Spleen (tissue), 11 donors: ENCODE measurements around the gene PRSS38. TPM values are rescaled to one million over a fixed set of nuclear protein-coding genes. Genes with fewer than 3 reads are reported as not detected.

Experiments
- DNase-seq: peaks from one replicate; pipeline ENCODE4 v3.0.0-alpha.2; 2020
- H3K27ac ChIP-seq, 8 donors: fragments of 200-600 bp; sonication (generic) in 7 of 8; 1 replicate in 4 of 8; 2 replicates in 4 of 8; pipeline versions ENCODE4 v1.5.0 to v1.8.0; 2016 to 2021; ENCODE audit warnings: inconsistent platforms in 4 of 8, mild to moderate bottlenecking in 4 of 8, moderate library complexity in 1 of 8
- H3K27me3 ChIP-seq, 7 donors: fragments of 200-600 bp; sonication (generic) in 6 of 7; replicated peaks in 1 of 7; 1 replicate in 4 of 7; 2 replicates in 3 of 7; pipeline versions ENCODE4 v1.5.0 to v1.8.0; 2016 to 2021; ENCODE audit warnings: inconsistent platforms in 3 of 7, mild to moderate bottlenecking in 1 of 7
- H3K36me3 ChIP-seq, 6 donors: fragments of 200-600 bp; sonication (generic) in 5 of 6; 1 replicate in 4 of 6; 2 replicates in 2 of 6; pipeline versions ENCODE4 v1.5.0 to v1.8.0; 2016 to 2021; ENCODE audit warnings: inconsistent platforms in 2 of 6
- H3K4me1 ChIP-seq, 6 donors: fragments of 200-600 bp; sonication (generic) in 5 of 6; 1 replicate in 3 of 6; 2 replicates in 3 of 6; pipeline versions ENCODE4 v1.5.0 to v1.8.0; 2016 to 2021; ENCODE audit warnings: inconsistent platforms in 3 of 6
- H3K4me3 ChIP-seq, 8 donors: fragments of 200-600 bp; sonication (generic) in 7 of 8; 1 replicate in 4 of 8; 2 replicates in 4 of 8; pipeline versions ENCODE4 v1.5.0 to v1.8.0; 2016 to 2021; ENCODE audit warnings: inconsistent platforms in 4 of 8, mild to moderate bottlenecking in 4 of 8, moderate library complexity in 2 of 8
- H3K9me3 ChIP-seq, 8 donors: fragments of 200-600 bp; sonication (generic) in 7 of 8; 1 replicate in 4 of 8; 2 replicates in 4 of 8; pipeline versions ENCODE4 v1.5.0 to v1.8.0; 2016 to 2021; ENCODE audit warnings: inconsistent platforms in 4 of 8
- CTCF ChIP-seq, 11 experiments: fragments of 200-600 bp in 7 of 11; fragments of 450-650 bp in 4 of 11; sonication (generic) in 4 of 11; IDR thresholded peaks in 8 of 11; conservative IDR thresholded peaks in 3 of 11; 1 replicate in 7 of 11; 2 replicates in 4 of 11; pipeline versions ENCODE4 v1.4.0 to v1.8.0; 2016 to 2021; ENCODE audit warnings: antibody characterized with exemption in 11 of 11, inconsistent platforms in 4 of 11, mild to moderate bottlenecking in 1 of 11
- POLR2A ChIP-seq, 3 donors: fragments of 450-650 bp; IDR thresholded peaks; one replicate each; pipeline ENCODE4 v1.5.1; 2017; ENCODE audit warnings: antibody characterized with exemption in 3 of 3, mild to moderate bottlenecking in 1 of 3
- POLR2AphosphoS5 ChIP-seq, 3 donors: sonication (generic); formaldehyde crosslinking; IDR thresholded peaks; one replicate each; pipeline ENCODE4 v1.5.1; 2017; ENCODE audit warnings: antibody characterized with exemption in 3 of 3
- WGBS, 5 donors: extraction: QIAGEN DNeasy Blood & Tissue Kit in 3 of 5; methylation state at CpG; one replicate each; pipeline versions ENCODE4 v1.1.5 to v1.1.7; 2013 to 2018; 5-methylcytosine and 5-hydroxymethylcytosine counted together
- intact Hi-C: fragments of 100-400 bp; cut with DNase I; formaldehyde crosslinking; loops from one replicate; pipeline ENCODE4 v1.15.0; 2023; ENCODE audit warnings: low total_unique reads
- polyA plus RNA-seq, 3 donors: library from polyadenylated mRNA; stranded (reverse); fragments of 200-250 nt; gene quantifications; one replicate each; pipeline ENCODE4 v1.2.1, GENCODE V29; 2013
- total RNA-seq, 7 donors: library from RNA; depleted of rRNA in 3 of 7; stranded (reverse); fragments of >200 nt in 3 of 7; fragmentation: NEBNext Ultra II Directional in 4 of 7; extraction: Animal tissue kit (Norgen Biotek cat#: 25700) in 4 of 7; gene quantifications; one replicate each; pipeline versions ENCODE4 v1.1.0 to v1.2.1, GENCODE V29; 2016 to 2021
- donor health status: healthy with polysubstance abuse.
- donor health status: DM: no; HTN: no; CAD: no; lungs with moderate emphysema.
- donor health status: DM: no; HTN: no; CAD: no.
- donor health status: Bipolar disorder and iron deficiency.
- donor health status: healthy.
- donor health status: DM: no; HTN: no; CAD: no.
- donor health status: DM: yes; HTN: yes; CAD: no.

The PRSS38 gene
- total and polyA plus RNA-seq, 10 donors = not detected

- peaks cover 0 to 28% (median 16%) of the 10 kb centered on the region in 8 donors for H3K9me3 ChIP-seq
- peaks cover 0 to 16% (median 0%) of the 10 kb centered on the region in 7 donors for H3K27me3 ChIP-seq
- no peaks in the 10 kb centered on the region for H3K36me3 ChIP-seq
- no peak overlapping the region for H3K27ac ChIP-seq
- no peak overlapping the region for H3K4me3 ChIP-seq
- no peak for TF ChIP-seq POLR2AphosphoS5 (IDR thresholded peaks at IDR 0.05)
- TF ChIP-seq POLR2A (IDR thresholded peaks at IDR 0.05) = no peak
- no peak for TF ChIP-seq CTCF (IDR thresholded peaks at IDR 0.05 in 8 of 11, conservative IDR thresholded peaks at IDR 0.05 in 3 of 11)
- no peaks in the 10 kb centered on the region for H3K4me1 ChIP-seq
- DNase-seq = no peak
- intact Hi-C loops = no loop called here
- 77 to 90% (median 82%) methylated on average over 2 of the region's 2 CpGs for WGBS, 5 donors
These were observed 6.4 kb upstream of the PRSS38 start for GRCh38 chr1:227809026-227809425.

- Histone ChIP-seq H3K27me3 (no peaks in the 10 kb centered on the region), H3K4me3 (no peak overlapping the region), H3K9me3 (peaks cover 0 to 48% (median 29%) of the 10 kb centered on the region in 8 donors), H3K4me1 (no peaks in the 10 kb centered on the region), H3K36me3 (no peaks in the 10 kb centered on the region), H3K27ac (no peak overlapping the region)
- no peak for TF ChIP-seq POLR2AphosphoS5 (IDR thresholded peaks at IDR 0.05)
- TF ChIP-seq POLR2A (IDR thresholded peaks at IDR 0.05) = no peak
- no peak for TF ChIP-seq CTCF (IDR thresholded peaks at IDR 0.05 in 8 of 11, conservative IDR thresholded peaks at IDR 0.05 in 3 of 11)
- no peak for DNase-seq
- intact Hi-C loops = no loop called here
- WGBS, 5 donors = 97 to 100% (median 100%) methylated on average over 2 of the region's 2 CpGs
These were observed 1.5 kb upstream of the PRSS38 start for GRCh38 chr1:227813962-227814361.

- intact Hi-C loops = no loop called here
- WGBS, 5 donors = 77 to 92% (median 86%) methylated on average over 11 to 16 of the region's 16 CpGs
- H3K36me3 ChIP-seq = no peaks in the 10 kb centered on the region
- no peak overlapping the region for H3K27ac ChIP-seq
- H3K27me3 ChIP-seq = no peaks in the 10 kb centered on the region
- no peaks in the 10 kb centered on the region for H3K4me1 ChIP-seq
- H3K9me3 ChIP-seq = peaks cover 4 to 59% (median 39%) of the 10 kb centered on the region in 8 donors
- TF ChIP-seq POLR2A (IDR thresholded peaks at IDR 0.05) (no peak), CTCF (IDR thresholded peaks at IDR 0.05 in 8 of 11, conservative IDR thresholded peaks at IDR 0.05 in 3 of 11) (no peak), POLR2AphosphoS5 (IDR thresholded peaks at IDR 0.05) (no peak)
- DNase-seq = no peak
- H3K4me3 ChIP-seq = no peak overlapping the region
These were observed 1.4 kb downstream of the PRSS38 start for GRCh38 chr1:227816750-227817446.

GRCh38 chr1:227823537-227823936, 8.1 kb downstream of the PRSS38 start:
- H3K9me3 ChIP-seq = peaks cover 0 to 47% (median 41%) of the 10 kb centered on the region in 8 donors
- TF ChIP-seq POLR2A (IDR thresholded peaks at IDR 0.05) (no peak), POLR2AphosphoS5 (IDR thresholded peaks at IDR 0.05) (no peak), CTCF (IDR thresholded peaks at IDR 0.05 in 8 of 11, conservative IDR thresholded peaks at IDR 0.05 in 3 of 11) (no peak)
- H3K4me1 ChIP-seq = no peaks in the 10 kb centered on the region
- intact Hi-C loops = no loop called here
- WGBS, 5 donors = 88 to 98% (median 90%) methylated on average over 1 of the region's 1 CpG
- no peak overlapping the region for H3K27ac ChIP-seq
- no peaks in the 10 kb centered on the region for H3K36me3 ChIP-seq
- H3K4me3 ChIP-seq = no peak overlapping the region
- DNase-seq = no peak
- peaks cover 0 to 5% (median 0%) of the 10 kb centered on the region in 7 donors for H3K27me3 ChIP-seq
